Activated CD8-positive, alpha-beta T cell treated with anti-CD3 and anti-CD28 coated beads for 36 hours (primary cell): ENCODE results near the gene COMP. TPM values are rescaled to one million over a fixed set of nuclear protein-coding genes. Genes with fewer than 3 reads are reported as not detected.

Source experiments
- ATAC-seq: fragments of 200-7000 bp; cut with Tn5 transposase; one replicate; pipeline ENCODE4 v1.10.0; 2021; ENCODE audit warnings: mild to moderate bottlenecking, moderate library complexity
- CTCF ChIA-PET: fragments of 350-600 bp; sonication (Branson Sonifier 250); formaldehyde crosslinking; loops from one replicate; lab custom pipeline; 2021; ENCODE audit warnings: antibody characterized with exemption; lab: Charles Lee
- POLR2A ChIA-PET: fragments of 350-600 bp; sonication (Branson Sonifier 250); formaldehyde crosslinking; loops from one replicate; lab custom pipeline; 2021; ENCODE audit warnings: antibody characterized with exemption; lab: Charles Lee
- DNase-seq: peaks from one replicate; pipeline ENCODE4 v3.0.0-alpha.2; 2020
- H3K27ac Mint-ChIP-seq: one replicate; pipeline ENCODE4 v1.8.0; 2021; ENCODE audit warnings: mild to moderate bottlenecking, mixed read lengths
- H3K27me3 Mint-ChIP-seq: one replicate; pipeline ENCODE4 v1.8.0; 2021; ENCODE audit warnings: mixed read lengths
- H3K36me3 Mint-ChIP-seq: one replicate; pipeline ENCODE4 v1.8.0; 2021; ENCODE audit warnings: low read depth, mixed read lengths
- H3K4me1 Mint-ChIP-seq: one replicate; pipeline ENCODE4 v1.8.0; 2021; ENCODE audit warnings: low read depth, mixed read lengths
- H3K4me3 Mint-ChIP-seq: one replicate; pipeline ENCODE4 v1.8.0; 2021; ENCODE audit warnings: mild to moderate bottlenecking, moderate library complexity, mixed read lengths
- H3K9me3 Mint-ChIP-seq: one replicate; pipeline ENCODE4 v1.8.0; 2021; ENCODE audit warnings: mixed read lengths
- intact Hi-C: fragments of 100-400 bp; cut with micrococcal nuclease; formaldehyde crosslinking; loops from one replicate; pipeline ENCODE4 v1.10.0; 2022
- total RNA-seq, 2 experiments: library from RNA; stranded (reverse); gene quantifications; one replicate each; pipeline ENCODE4 v1.2.3, GENCODE V29; 2021
- TF ChIP-seq, protein P1 (sequence below): fragments of 200-600 bp; IDR thresholded peaks from one replicate; pipeline ENCODE4 v1.8.0; 2022; ENCODE audit warnings: antibody characterized with exemption, mild to moderate bottlenecking

The COMP gene
- total RNA-seq, 2 experiments from 2014 or later: not detected

DNA sequence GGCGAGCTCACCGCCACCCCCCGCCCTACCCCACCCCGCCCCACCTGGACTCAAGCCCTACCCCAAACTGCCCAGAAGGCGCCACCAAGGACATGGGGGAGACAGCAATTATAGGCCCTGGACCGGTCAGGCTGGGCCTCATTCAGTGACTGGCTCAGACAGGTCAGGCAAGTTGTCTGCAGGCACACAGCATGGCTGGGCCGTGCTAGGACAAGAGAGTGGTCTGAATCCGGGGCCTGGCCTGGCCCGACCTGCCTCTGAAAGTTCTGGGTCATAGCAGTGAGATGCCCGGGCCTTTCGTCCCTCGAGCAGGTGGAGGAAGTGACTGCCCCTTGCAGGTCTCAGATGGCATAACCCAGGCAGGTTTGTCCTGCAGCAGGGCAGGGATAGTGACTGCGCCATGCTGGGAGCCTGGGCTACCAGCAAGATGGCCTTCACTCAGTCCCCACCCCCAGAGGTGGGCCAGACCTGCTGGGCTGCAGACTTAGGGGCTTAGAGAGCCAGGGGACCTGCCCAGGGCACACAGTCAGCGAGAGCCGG lies 21.0 kb downstream of the COMP start:
- no peaks in the 10 kb centered on the region for H3K4me1 Mint-ChIP-seq
- no peaks in the 10 kb centered on the region for H3K9me3 Mint-ChIP-seq
- TF ChIP-seq, protein P1, sequence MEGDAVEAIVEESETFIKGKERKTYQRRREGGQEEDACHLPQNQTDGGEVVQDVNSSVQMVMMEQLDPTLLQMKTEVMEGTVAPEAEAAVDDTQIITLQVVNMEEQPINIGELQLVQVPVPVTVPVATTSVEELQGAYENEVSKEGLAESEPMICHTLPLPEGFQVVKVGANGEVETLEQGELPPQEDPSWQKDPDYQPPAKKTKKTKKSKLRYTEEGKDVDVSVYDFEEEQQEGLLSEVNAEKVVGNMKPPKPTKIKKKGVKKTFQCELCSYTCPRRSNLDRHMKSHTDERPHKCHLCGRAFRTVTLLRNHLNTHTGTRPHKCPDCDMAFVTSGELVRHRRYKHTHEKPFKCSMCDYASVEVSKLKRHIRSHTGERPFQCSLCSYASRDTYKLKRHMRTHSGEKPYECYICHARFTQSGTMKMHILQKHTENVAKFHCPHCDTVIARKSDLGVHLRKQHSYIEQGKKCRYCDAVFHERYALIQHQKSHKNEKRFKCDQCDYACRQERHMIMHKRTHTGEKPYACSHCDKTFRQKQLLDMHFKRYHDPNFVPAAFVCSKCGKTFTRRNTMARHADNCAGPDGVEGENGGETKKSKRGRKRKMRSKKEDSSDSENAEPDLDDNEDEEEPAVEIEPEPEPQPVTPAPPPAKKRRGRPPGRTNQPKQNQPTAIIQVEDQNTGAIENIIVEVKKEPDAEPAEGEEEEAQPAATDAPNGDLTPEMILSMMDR: no peak
- DNase-seq (no peak), ATAC-seq (no peak)
- intact Hi-C loops: no loop called here
- no peaks in the 10 kb centered on the region for H3K36me3 Mint-ChIP-seq
- no peak overlapping the region for H3K4me3 Mint-ChIP-seq
- CTCF ChIA-PET: no interaction called here
- POLR2A ChIA-PET: no interaction called here
- no peak overlapping the region for H3K27ac Mint-ChIP-seq
- no peaks in the 10 kb centered on the region for H3K27me3 Mint-ChIP-seq

GRCh38 chr19:18768997-18769891 lies 21.9 kb downstream of the COMP start:
- H3K27ac Mint-ChIP-seq: no peak overlapping the region
- no peak for ATAC-seq
- H3K4me1 Mint-ChIP-seq: no peaks in the 10 kb centered on the region
- H3K36me3 Mint-ChIP-seq: no peaks in the 10 kb centered on the region
- H3K9me3 Mint-ChIP-seq: no peaks in the 10 kb centered on the region
- POLR2A ChIA-PET: no interaction called here
- CTCF ChIA-PET: no interaction called here
- TF ChIP-seq, protein P1: no peak
- intact Hi-C loops: no loop called here
- H3K4me3 Mint-ChIP-seq: no peak overlapping the region
- no peaks in the 10 kb centered on the region for H3K27me3 Mint-ChIP-seq
- no peak for DNase-seq

DNA sequence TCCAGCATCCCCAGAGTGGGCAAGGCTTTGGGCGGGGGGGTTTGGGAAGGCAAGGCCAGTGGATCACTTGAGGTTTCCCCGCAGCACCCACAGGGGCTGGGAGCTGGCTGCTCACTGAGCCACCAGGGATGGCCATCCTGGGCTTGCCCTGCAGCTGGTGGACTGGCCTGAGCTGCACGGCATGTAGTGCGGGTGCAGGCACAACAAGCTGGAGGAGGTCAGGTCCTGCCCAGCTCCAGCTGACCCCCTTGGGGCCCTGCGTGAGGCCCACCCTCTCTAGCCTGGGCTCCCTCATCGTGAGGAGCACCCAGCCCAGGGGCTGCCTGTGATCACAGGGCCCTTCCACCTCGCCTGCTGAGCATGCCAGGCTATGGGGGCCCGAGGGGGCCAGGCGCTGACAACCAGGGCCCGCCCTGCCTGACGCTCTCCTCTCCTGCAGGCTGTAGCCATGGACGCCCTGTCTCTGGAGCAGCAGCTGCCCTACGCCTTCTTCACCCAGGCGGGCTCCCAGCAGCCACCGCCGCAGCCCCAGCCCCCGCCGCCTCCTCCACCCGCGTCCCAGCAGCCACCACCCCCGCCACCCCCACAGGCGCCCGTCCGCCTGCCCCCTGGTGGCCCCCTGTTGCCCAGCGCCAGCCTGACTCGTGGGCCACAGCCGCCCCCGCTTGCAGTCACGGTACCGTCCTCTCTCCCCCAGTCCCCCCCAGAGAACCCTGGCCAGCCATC lies 22.9 kb downstream of the COMP start:
- Mint-ChIP-seq H3K4me1 (no peaks in the 10 kb centered on the region), H3K36me3 (no peaks in the 10 kb centered on the region), H3K27me3 (no peaks in the 10 kb centered on the region), H3K27ac (no peak overlapping the region), H3K4me3 (no peak overlapping the region), H3K9me3 (no peaks in the 10 kb centered on the region)
- intact Hi-C loops: no loop called here
- no peak for DNase-seq
- CTCF ChIA-PET: interaction anchor here (0.7 to 2.0 kb wide), 4 partner anchors 21 to 249 kb away, joined by 3 to 5 read pairs (median 3); no protein-coding TSS in a partner anchor
- TF ChIP-seq, protein P1: no peak
- POLR2A ChIA-PET: no interaction called here
- ATAC-seq: no peak

DNA sequence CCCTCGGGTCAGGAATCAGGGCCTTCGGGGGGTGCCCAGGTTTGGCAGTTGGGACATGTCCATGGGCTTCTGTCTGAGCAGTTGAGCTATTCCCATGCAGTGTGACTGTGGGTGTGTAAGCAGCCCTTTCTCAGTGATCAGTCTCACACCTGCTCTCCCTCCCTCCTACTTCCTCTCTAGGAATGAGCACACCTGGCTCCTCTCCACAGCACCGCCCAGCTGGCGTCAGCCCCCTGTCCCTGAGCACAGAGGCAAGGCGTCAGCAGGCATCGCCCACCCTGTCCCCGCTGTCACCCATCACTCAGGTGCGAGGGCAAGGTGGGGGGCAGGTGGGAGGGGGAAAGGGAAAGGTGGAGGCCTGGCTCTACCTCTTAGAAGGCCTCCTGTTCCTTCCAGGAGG lies 25.9 kb downstream of the COMP start:
- intact Hi-C loops: no loop called here
- TF ChIP-seq, protein P1: no peak
- H3K36me3 Mint-ChIP-seq: no peaks in the 10 kb centered on the region
- DNase-seq: no peak
- no peak overlapping the region for H3K4me3 Mint-ChIP-seq
- no peaks in the 10 kb centered on the region for H3K9me3 Mint-ChIP-seq
- no peak overlapping the region for H3K27ac Mint-ChIP-seq
- H3K4me1 Mint-ChIP-seq: no peaks in the 10 kb centered on the region
- ChIA-PET CTCF (interaction anchor here (1.7 kb wide), 1 partner anchor 82 kb away, joined by 6 read pairs; no protein-coding TSS in a partner anchor), POLR2A (no interaction called here)
- H3K27me3 Mint-ChIP-seq: no peaks in the 10 kb centered on the region
- no peak for ATAC-seq
